GM19372 (cell line): ENCODE data around the gene LRCH3.

Source experiments
- ATAC-seq: cut with Tn5 transposase; IDR thresholded peaks from one replicate; pipeline ENCODE4 v1.9.1; 2021; ENCODE audit warnings: mild to moderate bottlenecking, low read depth, moderate library complexity; ENCODE audit not compliant: unreplicated experiment

The LRCH3 gene

GRCh38 chr3:197791892-197792647, 1.0 kb downstream of the LRCH3 start:
- peak; percentile 19 for ATAC-seq

- ATAC-seq, result no peak
Measured at GRCh38 chr3:197793247-197793646, 2.2 kb downstream of the LRCH3 start.

- ATAC-seq, result no peak
Measured at GRCh38 chr3:197794115-197794514, 3.1 kb downstream of the LRCH3 start.

GRCh38 chr3:197795200-197795599, 4.1 kb downstream of the LRCH3 start:
- ATAC-seq, result no peak

GRCh38 chr3:197796087-197796486, 5.0 kb downstream of the LRCH3 start:
- no peak for ATAC-seq

GRCh38 chr3:197798863-197799262, 7.8 kb downstream of the LRCH3 start:
- ATAC-seq, result peak; percentile 47

GRCh38 chr3:197800379-197800778, 9.3 kb downstream of the LRCH3 start:
- no peak for ATAC-seq

- ATAC-seq, result no peak
Measured at GRCh38 chr3:197801891-197802778, 11.1 kb downstream of the LRCH3 start.

GRCh38 chr3:197802779-197803459, 11.9 kb downstream of the LRCH3 start:
- ATAC-seq, result no peak

- no peak for ATAC-seq
Measured at GRCh38 chr3:197804511-197804910, 13.5 kb downstream of the LRCH3 start.

GRCh38 chr3:197807969-197808587, 17.0 kb downstream of the LRCH3 start:
- no peak for ATAC-seq

GRCh38 chr3:197809356-197810020, 18.4 kb downstream of the LRCH3 start:
- no peak for ATAC-seq

GRCh38 chr3:197810901-197811300, 19.8 kb downstream of the LRCH3 start:
- ATAC-seq, result no peak

- no peak for ATAC-seq
Measured at GRCh38 chr3:197811343-197811742, 20.3 kb downstream of the LRCH3 start.

- no peak for ATAC-seq
Measured at GRCh38 chr3:197814372-197814771, 23.3 kb downstream of the LRCH3 start.

- ATAC-seq, result no peak
Measured at GRCh38 chr3:197820550-197821335, 29.7 kb downstream of the LRCH3 start.

GRCh38 chr3:197829397-197830045, 38.5 kb downstream of the LRCH3 start:
- ATAC-seq, result no peak

GRCh38 chr3:197830308-197830966, 39.4 kb downstream of the LRCH3 start:
- no peak for ATAC-seq
